Neural cell (in vitro differentiated cells): ENCODE results near the gene MRPL23. TPM values are rescaled to one million over a fixed set of nuclear protein-coding genes. Genes with fewer than 3 reads are reported as not detected.

Experiments used
- H2AFZ ChIP-seq: fragments of 200-600, 300-800 bp; sonication (generic), shearing (Covaris generic); 2 replicates; pipeline ENCODE4 v1.6.0; 2014; ENCODE audit warnings: low read depth, mild to moderate bottlenecking, antibody characterized with exemption, low read length, moderate library complexity
- H3F3A ChIP-seq: fragments of 200-600 bp; shearing (Covaris generic); 2 replicates; pipeline ENCODE4 v1.6.1; 2016; ENCODE audit warnings: mild to moderate bottlenecking, moderate library complexity, mixed read lengths, antibody characterized with exemption, low read length; ENCODE audit not compliant: insufficient read depth, poor library complexity, severe bottlenecking
- H3K27ac ChIP-seq: fragments of 200-600, 300-800 bp; sonication (generic), shearing (Covaris generic); 2 replicates; pipeline ENCODE4 v1.5.1; 2014; ENCODE audit warnings: mild to moderate bottlenecking, low read length, moderate library complexity
- H3K27me3 ChIP-seq: fragments of 300-800, 200-600 bp; sonication (generic), shearing (Covaris generic); 2 replicates; pipeline ENCODE4 v1.6.0; 2014; ENCODE audit warnings: mild to moderate bottlenecking, low read depth, low read length, moderate library complexity; ENCODE audit not compliant: insufficient read depth
- H3K36me3 ChIP-seq: fragments of 300-800, 200-600 bp; sonication (generic), shearing (Covaris generic); 2 replicates; pipeline ENCODE4 v1.5.1; 2014; ENCODE audit warnings: mild to moderate bottlenecking, antibody characterized with exemption, low read length, moderate library complexity; ENCODE audit not compliant: insufficient read depth
- H3K4me2 ChIP-seq: fragments of 300-800, 200-600 bp; sonication (generic), shearing (Covaris generic); 2 replicates; pipeline ENCODE4 v1.6.0; 2014; ENCODE audit warnings: mild to moderate bottlenecking, low read length
- H3K4me3 ChIP-seq: fragments of 300-800, 200-600 bp; sonication (generic), shearing (Covaris generic); 2 replicates; pipeline ENCODE4 v1.5.1; 2014; ENCODE audit warnings: mild to moderate bottlenecking, low read length, moderate library complexity
- H3K79me2 ChIP-seq: fragments of 200-600 bp; shearing (Covaris generic); replicated peaks from 2 replicates; pipeline ENCODE4 v1.6.0; 2014; ENCODE audit warnings: mild to moderate bottlenecking, low read length, moderate library complexity; ENCODE audit not compliant: insufficient read depth
- H3K9ac ChIP-seq: fragments of 300-800, 200-600 bp; sonication (generic), shearing (Covaris generic); 2 replicates; pipeline ENCODE4 v1.6.1; 2016; ENCODE audit warnings: mild to moderate bottlenecking, low read length, mixed read lengths
- H3K9me2 ChIP-seq: fragments of 200-600 bp; shearing (Covaris generic); 2 replicates; pipeline ENCODE4 v1.6.1; 2016; ENCODE audit warnings: mild to moderate bottlenecking, low read length, mixed read lengths; ENCODE audit not compliant: insufficient read depth
- H3K9me3 ChIP-seq: fragments of 200-600, 300-800 bp; sonication (generic), shearing (Covaris generic); 2 replicates; pipeline ENCODE4 v1.6.1; 2016; ENCODE audit warnings: mild to moderate bottlenecking, mixed run types, low read length, moderate library complexity, mixed read lengths
- H4K20me1 ChIP-seq: fragments of 200-600 bp; shearing (Covaris generic); 2 replicates; pipeline ENCODE4 v1.6.1; 2016; ENCODE audit warnings: mild to moderate bottlenecking, mixed run types; ENCODE audit not compliant: insufficient read depth
- CTCF ChIP-seq: fragments of 450-650 bp; IDR thresholded peaks from 2 replicates; pipeline ENCODE4 v1.5.1; 2014; ENCODE audit warnings: antibody characterized with exemption, mild to moderate bottlenecking, moderate library complexity; ENCODE audit not compliant: poor library complexity, severe bottlenecking
- EP300 ChIP-seq: fragments of 450-650 bp; conservative IDR thresholded peaks from 2 replicates; pipeline ENCODE4 v1.6.1; 2014; ENCODE audit warnings: antibody characterized with exemption, mild to moderate bottlenecking, moderate library complexity; ENCODE audit not compliant: poor library complexity, severe bottlenecking
- EZH2 ChIP-seq: fragments of 200-600, 300-800 bp; shearing (Covaris generic), sonication (generic); IDR thresholded peaks from 2 replicates; pipeline ENCODE4 v1.6.1; 2014; ENCODE audit warnings: antibody characterized with exemption, low read length, borderline replicate concordance, mild to moderate bottlenecking; ENCODE audit not compliant: insufficient read depth, poor library complexity, severe bottlenecking
- MXI1 ChIP-seq: fragments of 450-650 bp; conservative IDR thresholded peaks from 2 replicates; pipeline ENCODE4 v1.6.1; 2014; ENCODE audit warnings: antibody characterized with exemption, mild to moderate bottlenecking; ENCODE audit not compliant: poor library complexity, severe bottlenecking
- POLR2AphosphoS5 ChIP-seq: IDR thresholded peaks from 2 replicates; pipeline ENCODE4 v1.6.1; 2012
- RAD21 ChIP-seq: fragments of 450-650 bp; conservative IDR thresholded peaks from 2 replicates; pipeline ENCODE4 v1.6.1; 2014; ENCODE audit warnings: antibody characterized with exemption, mild to moderate bottlenecking, moderate library complexity
- REST ChIP-seq: IDR thresholded peaks from 2 replicates; pipeline ENCODE4 v1.6.1; 2012; ENCODE audit warnings: borderline replicate concordance
- SMC3 ChIP-seq: fragments of 450-650 bp; conservative IDR thresholded peaks from 2 replicates; pipeline ENCODE4 v1.6.1; 2014; ENCODE audit warnings: antibody characterized with exemption, mild to moderate bottlenecking, moderate library complexity; ENCODE audit not compliant: poor library complexity
- TAF1 ChIP-seq: IDR thresholded peaks from 2 replicates; pipeline ENCODE4 v1.6.1; 2012; ENCODE audit warnings: low read depth
- polyA plus RNA-seq: library from polyadenylated mRNA; depleted of rRNA; stranded (reverse); fragments of >200 nt; gene quantifications from 2 replicates; pipeline ENCODE4 v1.2.3, GENCODE V29; 2014

The MRPL23 gene
- polyA plus RNA-seq, 1 donor from 2014 or later = 154 TPM

GRCh38 chr11:1942558-1943260 is 4.4 kb upstream of the MRPL23 start:
- H3K4me2 ChIP-seq = no peak overlapping the region
- H3K27me3 ChIP-seq = no peaks in the 10 kb centered on the region
- H3K36me3 ChIP-seq = no peaks in the 10 kb centered on the region
- no peak overlapping the region for H2AFZ ChIP-seq
- H3K4me3 ChIP-seq = no peak overlapping the region
- H3K9me2 ChIP-seq = no peaks in the 10 kb centered on the region
- H3K9ac ChIP-seq = no peak overlapping the region
- H3F3A ChIP-seq = no peaks in the 10 kb centered on the region
- H3K79me2 ChIP-seq = no peaks in the 10 kb centered on the region
- no peaks in the 10 kb centered on the region for H4K20me1 ChIP-seq
- no peak overlapping the region for H3K27ac ChIP-seq
- no peaks in the 10 kb centered on the region for H3K9me3 ChIP-seq
- TF ChIP-seq MXI1 (no peak), CTCF (no peak), SMC3 (no peak), TAF1 (no peak), EP300 (no peak), REST (no peak), POLR2AphosphoS5 (no peak), EZH2 (no peak), RAD21 (no peak)

- TF ChIP-seq MXI1 = no peak
- TF ChIP-seq EP300 = no peak
- TF ChIP-seq SMC3 = no peak
- TF ChIP-seq RAD21 = no peak
- no peak for TF ChIP-seq REST
- TF ChIP-seq CTCF = no peak
- no peak for TF ChIP-seq EZH2
- TF ChIP-seq TAF1 = no peak
- no peak for TF ChIP-seq POLR2AphosphoS5
Observed at GRCh38 chr11:1943576-1943975, 3.6 kb upstream of the MRPL23 start.

More at GRCh38 chr11:1943576-1943975, 3.6 kb upstream of the MRPL23 start:
- H3K36me3 ChIP-seq = no peaks in the 10 kb centered on the region
- H2AFZ ChIP-seq = no peak overlapping the region
- no peaks in the 10 kb centered on the region for H3K9me3 ChIP-seq
- H3K79me2 ChIP-seq = no peaks in the 10 kb centered on the region
- no peaks in the 10 kb centered on the region for H3K27me3 ChIP-seq
- H3K27ac ChIP-seq = no peak overlapping the region
- no peak overlapping the region for H3K4me2 ChIP-seq
- H3F3A ChIP-seq = no peaks in the 10 kb centered on the region
- no peaks in the 10 kb centered on the region for H3K9me2 ChIP-seq
- H3K9ac ChIP-seq = no peak overlapping the region
- no peaks in the 10 kb centered on the region for H4K20me1 ChIP-seq
- no peak overlapping the region for H3K4me3 ChIP-seq
